ENCODE results near the gene SPATA13.

The SPATA13 gene

GRCh38 chr13:24161010-24161775 lies 673 bp downstream of the SPATA13 start:
- no peak for DNase-seq (ENCODE audit: low read depth, low spot score)
- H3K4me3 ChIP-seq (ENCODE audit: low read length): peak overlapping the region; percentile 81

- DNase-seq (ENCODE audit: low read depth, low spot score): no peak
- peak overlapping the region; percentile 81 for H3K4me3 ChIP-seq (ENCODE audit: low read length)
These were observed 1.5 kb downstream of the SPATA13 start for GRCh38 chr13:24161980-24162525.

- no peak for DNase-seq (ENCODE audit: low read depth, low spot score)
These were observed 2.1 kb downstream of the SPATA13 start for GRCh38 chr13:24162604-24163003.

GRCh38 chr13:24165746-24166145 lies 5.2 kb downstream of the SPATA13 start:
- H3K4me3 ChIP-seq (ENCODE audit: low read length): no peak overlapping the region
- DNase-seq (ENCODE audit: low read depth, low spot score): no peak

More at GRCh38 chr13:24162604-24163003, 2.1 kb downstream of the SPATA13 start:
- no peak overlapping the region for H3K4me3 ChIP-seq (ENCODE audit: low read length)

GRCh38 chr13:24166561-24166960 lies 6.0 kb downstream of the SPATA13 start:
- no peak overlapping the region for H3K4me3 ChIP-seq (ENCODE audit: low read length)
- DNase-seq (ENCODE audit: low read depth, low spot score): no peak

GRCh38 chr13:24167666-24168391 lies 7.3 kb downstream of the SPATA13 start:
- DNase-seq (ENCODE audit: low read depth, low spot score): no peak
- no peak overlapping the region for H3K4me3 ChIP-seq (ENCODE audit: low read length)

- no peak overlapping the region for H3K4me3 ChIP-seq (ENCODE audit: low read length)
- DNase-seq (ENCODE audit: low read depth, low spot score): peak; percentile 42
These were observed 7.9 kb downstream of the SPATA13 start for GRCh38 chr13:24168392-24168750.

GRCh38 chr13:24168979-24169378 lies 8.5 kb downstream of the SPATA13 start:
- no peak for DNase-seq (ENCODE audit: low read depth, low spot score)
- no peak overlapping the region for H3K4me3 ChIP-seq (ENCODE audit: low read length)

GRCh38 chr13:24172071-24172470 lies 11.6 kb downstream of the SPATA13 start:
- H3K4me3 ChIP-seq (ENCODE audit: low read length): no peak overlapping the region
- DNase-seq (ENCODE audit: low read depth, low spot score): no peak

- no peak for DNase-seq (ENCODE audit: low read depth, low spot score)
- H3K4me3 ChIP-seq (ENCODE audit: low read length): no peak overlapping the region
These were observed 13.3 kb downstream of the SPATA13 start for GRCh38 chr13:24173795-24174194.

GRCh38 chr13:24175847-24176246 lies 15.3 kb downstream of the SPATA13 start:
- no peak for DNase-seq (ENCODE audit: low read depth, low spot score)
- H3K4me3 ChIP-seq (ENCODE audit: low read length): no peak overlapping the region

- DNase-seq (ENCODE audit: low read depth, low spot score): no peak
These were observed 16.0 kb downstream of the SPATA13 start for GRCh38 chr13:24176351-24177101.

GRCh38 chr13:24178847-24179485 lies 18.4 kb downstream of the SPATA13 start:
- H3K4me3 ChIP-seq (ENCODE audit: low read length): no peak overlapping the region
- no peak for DNase-seq (ENCODE audit: low read depth, low spot score)

More at GRCh38 chr13:24176351-24177101, 16.0 kb downstream of the SPATA13 start:
- H3K4me3 ChIP-seq (ENCODE audit: low read length): no peak overlapping the region

GRCh38 chr13:24179486-24179850 lies 18.9 kb downstream of the SPATA13 start:
- H3K4me3 ChIP-seq (ENCODE audit: low read length): no peak overlapping the region
- no peak for DNase-seq (ENCODE audit: low read depth, low spot score)

GRCh38 chr13:24180750-24181377 lies 20.3 kb downstream of the SPATA13 start:
- no peak for DNase-seq (ENCODE audit: low read depth, low spot score)
- no peak overlapping the region for H3K4me3 ChIP-seq (ENCODE audit: low read length)

- no peak overlapping the region for H3K4me3 ChIP-seq (ENCODE audit: low read length)
These were observed 21.6 kb downstream of the SPATA13 start for GRCh38 chr13:24181991-24182702.

GRCh38 chr13:24182703-24183081 lies 22.2 kb downstream of the SPATA13 start:
- no peak overlapping the region for H3K4me3 ChIP-seq (ENCODE audit: low read length)
- no peak for DNase-seq (ENCODE audit: low read depth, low spot score)

More at GRCh38 chr13:24181991-24182702, 21.6 kb downstream of the SPATA13 start:
- DNase-seq (ENCODE audit: low read depth, low spot score): no peak

GRCh38 chr13:24183741-24184182 lies 23.2 kb downstream of the SPATA13 start:
- no peak overlapping the region for H3K4me3 ChIP-seq (ENCODE audit: low read length)
- no peak for DNase-seq (ENCODE audit: low read depth, low spot score)

All from Jurkat, Clone E6-1 (cell line).